ENCODE results near the gene ALKAL2.
"Not testable (repeated sequence)": the region's sequence is repeated elsewhere in the genome, so short reads cannot be mapped to it uniquely, and the experiment has no call there.

Gene ALKAL2, protein sequence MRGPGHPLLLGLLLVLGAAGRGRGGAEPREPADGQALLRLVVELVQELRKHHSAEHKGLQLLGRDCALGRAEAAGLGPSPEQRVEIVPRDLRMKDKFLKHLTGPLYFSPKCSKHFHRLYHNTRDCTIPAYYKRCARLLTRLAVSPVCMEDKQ

DNA sequence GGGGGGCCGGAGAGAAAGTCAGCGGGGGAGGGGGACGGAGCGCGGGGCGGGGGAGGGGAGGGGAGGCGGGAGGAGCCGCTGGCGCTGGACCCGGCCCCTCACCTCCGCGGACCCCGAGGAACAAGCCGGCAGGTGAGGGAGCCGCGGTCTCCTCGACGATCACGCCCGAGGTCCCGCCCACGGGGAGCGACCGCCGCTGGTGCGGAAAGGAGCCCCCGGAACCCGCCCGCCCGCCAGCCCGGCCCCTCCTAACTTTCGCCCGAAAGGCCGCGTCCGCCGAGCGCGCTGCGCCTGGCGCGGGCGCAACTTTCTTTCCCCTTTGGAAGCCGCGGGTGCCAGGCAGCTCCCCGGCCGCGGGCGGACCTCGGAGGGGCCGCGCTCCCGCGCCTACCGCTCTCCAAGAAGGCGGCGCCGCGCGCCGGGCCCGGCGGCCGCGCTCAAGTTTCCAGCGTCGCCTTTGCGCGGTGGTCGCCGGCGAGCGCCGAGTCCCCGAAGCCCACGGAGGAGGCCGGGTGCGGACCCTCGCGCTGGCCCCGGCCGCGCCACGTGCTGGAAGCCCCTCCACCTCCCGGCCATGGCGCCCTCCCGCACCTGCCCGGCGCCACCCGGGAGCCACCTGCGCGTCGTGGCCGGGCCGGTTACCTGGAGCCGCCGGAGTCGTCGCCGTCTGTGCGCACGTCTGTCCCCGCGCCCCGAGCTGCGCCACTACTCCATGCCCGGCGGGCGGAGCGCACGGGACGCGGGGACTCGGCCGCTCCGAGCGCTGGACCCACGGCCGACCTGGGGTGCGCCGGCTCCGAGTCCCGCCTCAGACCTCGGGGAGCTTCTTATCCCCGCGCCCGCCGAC, at the start of gene ALKAL2:
Gene ALKAL2 (minus strand): TSS at position 181 of the 847 bp plus-strand sequence. CDS start 256 bp downstream, outside the sequence.
- no peak for DNase-seq

DNA sequence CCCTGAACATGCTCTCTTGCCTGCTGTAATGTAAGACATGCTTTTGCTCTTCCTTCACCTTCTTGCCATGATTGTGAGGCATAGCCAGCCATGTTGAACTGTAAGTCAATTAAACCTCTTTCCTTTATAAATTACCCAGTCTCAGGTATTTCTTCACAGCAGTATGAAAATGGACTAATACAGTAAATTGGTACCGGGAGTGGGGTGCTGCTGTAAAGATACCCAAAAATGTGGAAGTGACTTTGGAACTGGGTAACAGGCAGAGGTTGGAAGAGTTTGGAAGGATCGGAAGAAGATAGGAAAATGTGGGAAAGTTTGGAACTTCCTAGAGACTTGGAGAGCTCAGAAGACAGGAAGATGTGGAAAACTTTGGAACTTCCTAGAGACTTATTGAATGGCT, 49.1 kb upstream of the ALKAL2 start:
- DNase-seq: not testable (repeated sequence)

DNA sequence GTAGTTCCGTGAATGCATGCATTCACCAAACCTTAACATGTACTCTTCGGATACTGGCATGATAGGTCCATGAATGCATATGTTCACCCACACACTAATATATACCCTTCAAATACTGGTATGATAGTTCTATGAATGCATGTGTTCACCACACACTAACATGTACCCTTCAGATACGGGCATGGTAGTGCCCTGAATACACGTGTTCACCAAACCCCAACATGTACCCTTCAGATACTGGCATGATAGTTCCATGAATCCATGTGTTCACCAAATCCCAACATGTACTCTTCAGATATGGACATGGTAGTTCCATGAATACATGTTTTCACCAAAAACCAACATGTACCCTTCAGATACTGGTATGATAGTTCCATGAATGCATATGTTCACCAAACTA, 48.5 kb upstream of the ALKAL2 start:
- DNase-seq: no peak

DNA sequence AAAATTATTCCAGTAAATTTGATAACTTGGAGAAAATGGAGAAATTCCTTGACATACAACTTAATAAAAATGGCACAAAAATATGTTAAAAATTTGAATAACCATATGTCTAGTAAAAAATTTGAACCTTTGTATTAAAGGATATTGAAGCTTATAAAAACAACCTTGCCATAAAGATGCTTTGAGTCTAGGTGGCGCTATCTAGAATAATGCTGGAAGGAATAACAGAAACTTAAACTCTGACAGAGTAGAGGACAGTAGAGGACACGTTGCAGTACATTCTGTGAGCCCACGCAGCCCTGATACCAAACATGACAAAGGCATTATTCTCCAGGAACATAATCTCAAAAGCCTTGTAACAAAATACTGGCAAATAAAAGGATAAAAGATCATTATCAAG, 44.7 kb upstream of the ALKAL2 start:
- no peak for DNase-seq

DNA sequence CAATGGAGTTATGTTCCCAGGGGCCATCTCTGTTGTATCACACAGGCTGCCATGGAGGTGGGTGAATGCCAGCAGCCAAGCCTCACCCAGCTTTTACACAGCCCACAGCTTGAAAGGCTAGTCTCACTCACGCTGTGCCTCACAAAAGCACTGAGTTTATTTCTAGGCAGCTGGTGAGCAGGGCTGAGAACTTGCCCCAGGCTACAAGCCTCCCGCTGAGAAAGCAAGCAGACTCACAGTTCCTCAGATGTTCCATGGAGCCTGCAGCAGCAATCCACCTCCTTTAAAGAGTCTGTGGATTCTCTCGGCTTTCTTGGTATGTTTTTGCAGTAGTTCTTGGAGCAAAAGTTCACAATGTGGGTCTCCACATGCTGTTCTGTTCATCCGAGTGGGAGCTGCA, 40.9 kb upstream of the ALKAL2 start:
- no peak for DNase-seq

DNA sequence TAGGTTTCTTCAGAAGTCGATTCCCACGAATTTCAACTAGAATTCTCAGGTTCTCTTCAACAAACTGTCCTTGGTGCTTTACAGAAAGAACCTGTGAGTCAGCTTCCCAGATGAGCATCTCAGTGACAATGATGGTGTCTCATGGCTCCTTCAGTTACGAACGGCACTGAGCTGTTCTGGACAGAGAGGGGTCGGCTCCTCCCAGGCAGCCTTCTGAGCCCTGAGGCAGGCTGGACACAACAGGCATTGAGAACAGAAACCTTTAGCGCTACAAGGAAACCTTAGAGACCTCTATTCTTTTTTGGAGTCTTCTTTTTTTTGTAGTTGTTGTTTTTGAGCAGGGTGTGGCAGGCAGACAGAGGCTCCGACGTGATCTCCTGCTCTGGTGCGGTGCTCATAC, 35.1 kb upstream of the ALKAL2 start:
- no peak for DNase-seq

GRCh38 chr2:322326-322725, 34.4 kb upstream of the ALKAL2 start:
- no peak for DNase-seq

GRCh38 chr2:320561-320960, 32.7 kb upstream of the ALKAL2 start:
- DNase-seq: no peak

GRCh38 chr2:319059-319600, 31.2 kb upstream of the ALKAL2 start:
- DNase-seq: no peak

GRCh38 chr2:317501-318424, 29.9 kb upstream of the ALKAL2 start:
- DNase-seq: peak; percentile 57

GRCh38 chr2:316381-316780, 28.5 kb upstream of the ALKAL2 start:
- no peak for DNase-seq

GRCh38 chr2:315925-316324, 28.0 kb upstream of the ALKAL2 start:
- not testable (repeated sequence) for DNase-seq

GRCh38 chr2:314561-315336, 26.9 kb upstream of the ALKAL2 start:
- DNase-seq: no peak

GRCh38 chr2:313991-314390, 26.1 kb upstream of the ALKAL2 start:
- no peak for DNase-seq

DNA sequence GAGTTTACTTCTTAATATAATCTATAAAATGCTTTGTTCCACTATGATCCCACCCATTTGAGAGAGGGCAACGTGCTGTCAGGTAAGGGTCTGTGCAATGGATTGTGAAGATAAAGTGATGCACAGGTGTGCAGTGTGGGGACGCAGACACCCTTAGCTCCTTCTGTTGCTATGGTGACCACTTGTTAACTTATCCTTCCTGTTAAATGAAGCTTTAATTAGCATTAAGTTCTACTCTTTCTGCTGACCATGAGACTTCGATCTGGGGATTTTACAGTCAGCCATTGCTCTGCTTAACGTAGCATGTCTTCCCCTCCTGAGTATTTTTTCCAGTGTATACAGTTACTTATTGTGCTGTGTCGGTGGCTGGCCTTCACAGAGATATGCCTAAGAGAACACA, 23.1 kb upstream of the ALKAL2 start:
- DNase-seq: no peak

DNA sequence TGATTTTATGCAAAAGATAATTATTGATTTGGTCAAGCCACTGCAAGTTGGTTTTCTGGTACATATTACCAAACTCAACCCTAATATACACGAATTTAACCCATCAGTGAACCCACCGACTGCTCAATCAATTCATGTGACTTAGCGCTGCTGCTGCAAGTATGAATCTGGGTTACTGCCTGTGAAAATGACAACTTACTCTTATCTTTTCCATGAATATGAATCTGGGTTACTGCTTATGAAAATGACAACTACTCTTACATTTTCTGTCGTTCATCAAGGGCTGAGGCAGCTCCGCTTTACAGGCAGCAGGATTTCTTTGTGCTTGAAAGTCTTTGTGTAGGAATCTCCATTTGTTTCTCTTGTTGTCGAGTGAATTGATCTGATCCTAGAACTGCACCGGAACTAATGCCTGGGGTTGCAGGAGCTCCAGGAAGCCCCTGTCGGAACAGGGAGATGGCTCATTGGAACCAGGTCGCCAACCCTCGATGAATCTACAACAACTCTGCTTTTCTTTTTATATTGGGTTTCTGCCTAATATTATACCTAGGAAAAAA, 22.1 kb upstream of the ALKAL2 start:
- DNase-seq: no peak

DNA sequence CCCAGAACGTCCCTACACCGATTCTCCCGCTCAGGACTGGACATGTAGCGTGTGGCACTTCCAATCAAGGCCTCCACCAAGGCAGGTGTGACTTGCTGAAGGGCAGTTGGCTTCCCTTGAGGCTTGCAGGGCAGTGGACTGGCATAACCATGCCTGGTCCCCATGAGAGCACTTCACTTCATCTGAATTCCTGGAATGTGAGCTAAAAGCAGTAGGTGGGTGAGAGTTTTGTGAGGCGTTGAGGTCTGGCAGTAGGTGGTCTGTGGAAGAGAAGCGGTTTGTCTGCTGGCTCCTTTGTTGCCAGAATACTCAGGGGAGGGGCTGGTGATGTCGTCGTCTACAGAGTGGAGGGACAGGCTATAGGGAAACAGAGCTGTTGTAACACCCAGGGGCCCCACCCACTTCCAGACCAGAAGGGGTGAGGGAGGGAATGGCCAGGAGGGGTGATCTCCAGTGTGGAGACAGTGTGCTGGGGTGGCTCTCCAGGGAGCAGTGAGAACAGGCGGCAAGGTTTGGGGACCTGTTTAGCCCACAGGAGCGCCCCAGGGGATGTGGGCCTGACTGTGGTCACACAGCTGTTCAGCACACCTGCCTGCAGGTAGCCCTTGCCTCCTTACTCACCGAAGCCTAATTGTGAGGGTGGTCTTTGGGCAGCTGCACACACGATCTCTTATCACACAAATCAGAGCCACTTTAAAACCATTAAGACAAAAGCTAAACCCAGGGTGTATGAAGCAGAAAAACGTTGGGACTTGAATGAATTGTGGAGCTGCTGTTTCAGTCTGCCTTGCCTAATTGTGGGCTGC, 21.5 kb upstream of the ALKAL2 start:
- no peak for DNase-seq

- DNase-seq: no peak
Measured at GRCh38 chr2:305366-305765, 17.5 kb upstream of the ALKAL2 start.

DNA sequence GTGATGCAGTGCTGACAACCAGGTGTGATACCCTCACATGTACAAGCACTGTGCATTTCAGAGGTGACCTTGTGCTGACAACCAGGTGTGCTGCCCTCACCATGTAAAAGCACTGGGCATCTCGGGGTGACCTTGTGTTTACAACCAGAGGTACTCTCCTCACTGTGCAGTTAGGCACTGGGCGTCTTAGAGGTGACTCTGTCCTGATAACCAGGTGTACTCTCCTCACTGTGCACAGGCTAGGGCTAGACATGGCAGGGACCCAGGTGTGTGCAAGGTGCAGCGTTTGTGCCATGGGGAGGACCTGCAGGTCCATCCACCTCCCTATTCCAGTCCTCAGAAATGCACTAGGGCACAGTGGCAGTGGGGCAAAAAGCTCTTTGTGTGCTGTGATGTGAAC, 8.5 kb upstream of the ALKAL2 start:
- DNase-seq: no peak

DNA sequence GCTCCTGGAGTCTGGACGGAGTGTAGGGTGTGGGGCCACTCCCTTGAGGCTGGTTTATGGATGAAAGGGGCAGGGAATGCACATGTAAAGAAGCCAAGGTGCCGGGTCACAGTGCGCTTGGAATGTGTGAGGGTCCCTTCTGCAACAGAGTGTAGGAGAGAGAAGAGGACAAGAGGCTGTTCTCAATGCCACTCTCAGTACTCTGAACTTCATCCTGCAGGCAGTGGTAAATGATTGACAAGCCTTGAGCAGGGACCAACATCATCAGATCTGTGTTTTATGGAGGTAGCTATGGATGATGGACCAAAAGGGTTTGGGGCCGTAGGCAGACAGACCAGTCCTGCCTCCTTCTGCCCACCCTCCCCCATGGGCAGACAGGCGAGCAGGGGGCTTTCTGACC, 7.2 kb upstream of the ALKAL2 start:
- no peak for DNase-seq

DNA sequence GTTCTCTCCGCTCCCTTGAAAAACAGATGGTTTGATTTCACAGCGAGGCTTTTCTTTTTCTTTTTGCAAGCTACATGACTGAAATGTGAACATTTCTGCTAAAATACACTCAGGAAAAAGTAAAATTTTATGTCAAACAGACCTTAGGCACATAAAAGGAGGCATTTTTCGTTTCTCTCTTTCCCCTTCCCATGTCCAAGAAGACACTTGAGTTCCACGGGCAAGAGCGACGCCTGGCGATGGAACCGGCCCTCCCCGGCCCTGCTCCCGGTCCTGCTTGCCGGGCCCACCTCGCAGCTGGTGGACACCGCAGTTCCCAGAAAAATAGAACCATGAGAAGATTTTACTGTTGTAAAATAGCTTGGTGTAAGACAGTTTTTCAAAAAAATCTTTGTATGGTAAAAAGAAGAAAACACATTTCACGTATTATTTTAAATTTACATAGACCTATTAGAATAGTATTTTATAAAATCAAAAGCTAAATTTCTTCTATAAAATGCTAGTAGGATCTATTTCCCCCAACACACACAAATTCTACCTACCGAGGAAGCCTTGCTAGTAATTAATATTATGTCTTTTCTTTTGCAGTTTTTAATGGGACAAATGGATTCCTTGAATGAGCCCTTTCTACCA, 2.3 kb upstream of the ALKAL2 start:
- peak; percentile 72 for DNase-seq

Data from 8988T (cell line).